Neural cell (in vitro differentiated cells): Measurements from ENCODE around the gene CDH20. TPM values are rescaled to one million over a fixed set of nuclear protein-coding genes. Genes with fewer than 3 reads are reported as not detected.

Experiments
- H2AFZ ChIP-seq: fragments of 200-600, 300-800 bp; sonication (generic), shearing (Covaris generic); 2 replicates; pipeline ENCODE4 v1.6.0; 2014; ENCODE audit warnings: low read depth, mild to moderate bottlenecking, antibody characterized with exemption, low read length, moderate library complexity
- H3F3A ChIP-seq: fragments of 200-600 bp; shearing (Covaris generic); 2 replicates; pipeline ENCODE4 v1.6.1; 2016; ENCODE audit warnings: mild to moderate bottlenecking, moderate library complexity, mixed read lengths, antibody characterized with exemption, low read length; ENCODE audit not compliant: insufficient read depth, poor library complexity, severe bottlenecking
- H3K27ac ChIP-seq: fragments of 200-600, 300-800 bp; sonication (generic), shearing (Covaris generic); 2 replicates; pipeline ENCODE4 v1.5.1; 2014; ENCODE audit warnings: mild to moderate bottlenecking, low read length, moderate library complexity
- H3K27me3 ChIP-seq: fragments of 300-800, 200-600 bp; sonication (generic), shearing (Covaris generic); 2 replicates; pipeline ENCODE4 v1.6.0; 2014; ENCODE audit warnings: mild to moderate bottlenecking, low read depth, low read length, moderate library complexity; ENCODE audit not compliant: insufficient read depth
- H3K36me3 ChIP-seq: fragments of 300-800, 200-600 bp; sonication (generic), shearing (Covaris generic); 2 replicates; pipeline ENCODE4 v1.5.1; 2014; ENCODE audit warnings: mild to moderate bottlenecking, antibody characterized with exemption, low read length, moderate library complexity; ENCODE audit not compliant: insufficient read depth
- H3K4me2 ChIP-seq: fragments of 300-800, 200-600 bp; sonication (generic), shearing (Covaris generic); 2 replicates; pipeline ENCODE4 v1.6.0; 2014; ENCODE audit warnings: mild to moderate bottlenecking, low read length
- H3K4me3 ChIP-seq: fragments of 300-800, 200-600 bp; sonication (generic), shearing (Covaris generic); 2 replicates; pipeline ENCODE4 v1.5.1; 2014; ENCODE audit warnings: mild to moderate bottlenecking, low read length, moderate library complexity
- H3K79me2 ChIP-seq: fragments of 200-600 bp; shearing (Covaris generic); replicated peaks from 2 replicates; pipeline ENCODE4 v1.6.0; 2014; ENCODE audit warnings: mild to moderate bottlenecking, low read length, moderate library complexity; ENCODE audit not compliant: insufficient read depth
- H3K9ac ChIP-seq: fragments of 300-800, 200-600 bp; sonication (generic), shearing (Covaris generic); 2 replicates; pipeline ENCODE4 v1.6.1; 2016; ENCODE audit warnings: mild to moderate bottlenecking, low read length, mixed read lengths
- H3K9me2 ChIP-seq: fragments of 200-600 bp; shearing (Covaris generic); 2 replicates; pipeline ENCODE4 v1.6.1; 2016; ENCODE audit warnings: mild to moderate bottlenecking, low read length, mixed read lengths; ENCODE audit not compliant: insufficient read depth
- H3K9me3 ChIP-seq: fragments of 200-600, 300-800 bp; sonication (generic), shearing (Covaris generic); 2 replicates; pipeline ENCODE4 v1.6.1; 2016; ENCODE audit warnings: mild to moderate bottlenecking, mixed run types, low read length, moderate library complexity, mixed read lengths
- H4K20me1 ChIP-seq: fragments of 200-600 bp; shearing (Covaris generic); 2 replicates; pipeline ENCODE4 v1.6.1; 2016; ENCODE audit warnings: mild to moderate bottlenecking, mixed run types; ENCODE audit not compliant: insufficient read depth
- CTCF ChIP-seq: fragments of 450-650 bp; IDR thresholded peaks from 2 replicates; pipeline ENCODE4 v1.5.1; 2014; ENCODE audit warnings: antibody characterized with exemption, mild to moderate bottlenecking, moderate library complexity; ENCODE audit not compliant: poor library complexity, severe bottlenecking
- EP300 ChIP-seq: fragments of 450-650 bp; conservative IDR thresholded peaks from 2 replicates; pipeline ENCODE4 v1.6.1; 2014; ENCODE audit warnings: antibody characterized with exemption, mild to moderate bottlenecking, moderate library complexity; ENCODE audit not compliant: poor library complexity, severe bottlenecking
- EZH2 ChIP-seq: fragments of 200-600, 300-800 bp; shearing (Covaris generic), sonication (generic); IDR thresholded peaks from 2 replicates; pipeline ENCODE4 v1.6.1; 2014; ENCODE audit warnings: antibody characterized with exemption, low read length, borderline replicate concordance, mild to moderate bottlenecking; ENCODE audit not compliant: insufficient read depth, poor library complexity, severe bottlenecking
- MXI1 ChIP-seq: fragments of 450-650 bp; conservative IDR thresholded peaks from 2 replicates; pipeline ENCODE4 v1.6.1; 2014; ENCODE audit warnings: antibody characterized with exemption, mild to moderate bottlenecking; ENCODE audit not compliant: poor library complexity, severe bottlenecking
- POLR2AphosphoS5 ChIP-seq: IDR thresholded peaks from 2 replicates; pipeline ENCODE4 v1.6.1; 2012
- RAD21 ChIP-seq: fragments of 450-650 bp; conservative IDR thresholded peaks from 2 replicates; pipeline ENCODE4 v1.6.1; 2014; ENCODE audit warnings: antibody characterized with exemption, mild to moderate bottlenecking, moderate library complexity
- REST ChIP-seq: IDR thresholded peaks from 2 replicates; pipeline ENCODE4 v1.6.1; 2012; ENCODE audit warnings: borderline replicate concordance
- SMC3 ChIP-seq: fragments of 450-650 bp; conservative IDR thresholded peaks from 2 replicates; pipeline ENCODE4 v1.6.1; 2014; ENCODE audit warnings: antibody characterized with exemption, mild to moderate bottlenecking, moderate library complexity; ENCODE audit not compliant: poor library complexity
- TAF1 ChIP-seq: IDR thresholded peaks from 2 replicates; pipeline ENCODE4 v1.6.1; 2012; ENCODE audit warnings: low read depth
- polyA plus RNA-seq: library from polyadenylated mRNA; depleted of rRNA; stranded (reverse); fragments of >200 nt; gene quantifications from 2 replicates; pipeline ENCODE4 v1.2.3, GENCODE V29; 2014

CDH20 gene
- polyA plus RNA-seq, 1 donor from 2014 or later: 1.7 TPM

- Histone ChIP-seq H2AFZ (no peak overlapping the region), H3K4me3 (no peak overlapping the region), H3F3A (no peaks in the 10 kb centered on the region), H4K20me1 (no peaks in the 10 kb centered on the region), H3K9me2 (no peaks in the 10 kb centered on the region), H3K36me3 (no peaks in the 10 kb centered on the region), H3K9me3 (no peaks in the 10 kb centered on the region), H3K27me3 (no peaks in the 10 kb centered on the region), H3K79me2 (no peaks in the 10 kb centered on the region), H3K27ac (no peak overlapping the region), H3K9ac (no peak overlapping the region), H3K4me2 (no peak overlapping the region)
- no peak for TF ChIP-seq MXI1
Measured at GRCh38 chr18:61569176-61569892, 236.1 kb downstream of the CDH20 start.

GRCh38 chr18:61570070-61570469 is 236.8 kb downstream of the CDH20 start:
- no peak overlapping the region for H3K27ac ChIP-seq
- no peaks in the 10 kb centered on the region for H3K36me3 ChIP-seq
- no peaks in the 10 kb centered on the region for H3K9me3 ChIP-seq
- H3K4me3 ChIP-seq: no peak overlapping the region
- no peaks in the 10 kb centered on the region for H3K27me3 ChIP-seq
- no peaks in the 10 kb centered on the region for H4K20me1 ChIP-seq
- H3K79me2 ChIP-seq: no peaks in the 10 kb centered on the region
- no peak overlapping the region for H3K9ac ChIP-seq
- TF ChIP-seq TAF1 (no peak), RAD21 (no peak), CTCF (no peak), MXI1 (no peak), SMC3 (no peak), EP300 (no peak), REST (no peak), POLR2AphosphoS5 (no peak), EZH2 (no peak)
- no peak overlapping the region for H3K4me2 ChIP-seq
- H2AFZ ChIP-seq: no peak overlapping the region
- H3K9me2 ChIP-seq: no peaks in the 10 kb centered on the region
- no peaks in the 10 kb centered on the region for H3F3A ChIP-seq
